CD4-positive, alpha-beta T cell treated with Interleukin-15 for 1 hour (primary cell): ENCODE data around the gene FSTL1.

Experiments used
- DNase-seq: peaks from one replicate; pipeline ENCODE4 v3.0.0-alpha.2; 2020

The FSTL1 gene

GRCh38 chr3:120348991-120349854 is 101.6 kb downstream of the FSTL1 start, which contains the start of gene LRRC58:
LRRC58 (minus strand) TSS chr3:120349354; CDS start chr3:120349243, 111 bp downstream.
- DNase-seq = peak; percentile 87

GRCh38 chr3:120348065-120348990 is 102.5 kb downstream of the FSTL1 start:
- peak; percentile 57 for DNase-seq

GRCh38 chr3:120344349-120344748 is 106.4 kb downstream of the FSTL1 start:
- no peak for DNase-seq
